ENCODE measurements around the gene GCNA.

GCNA gene

GRCh38 chrX:71618303-71618721 lies 40.1 kb downstream of the GCNA start, which contains the start of gene CXCR3:
TSS of gene CXCR3 (minus strand) at chrX:71618511. CDS start at chrX:71618449, 62 bp downstream.
- H3K9me3 ChIP-seq (replicated peaks; ENCODE audit: low read length) = no peaks in the 10 kb centered on the region
- no peaks in the 10 kb centered on the region for H3K27me3 ChIP-seq (ENCODE audit: control insufficient read depth, insufficient read depth, low read length)
- no peak within 1 kb of the TSS for H3K4me3 ChIP-seq (ENCODE audit: low read length)
- H3K4me1 ChIP-seq (ENCODE audit: control insufficient read depth, insufficient read depth, low read length) = peaks cover 10% of the 10 kb centered on the region
- peaks cover 7% of the 10 kb centered on the region for H3K36me3 ChIP-seq (ENCODE audit: insufficient read depth, low read length)
- no peak within 1 kb of the TSS for H3K9ac ChIP-seq (ENCODE audit: low read depth, low read length)
- H3K4me2 ChIP-seq (ENCODE audit: low read length) = no peak within 1 kb of the TSS

- H3K27me3 ChIP-seq (ENCODE audit: control insufficient read depth, insufficient read depth, low read length) = no peaks in the 10 kb centered on the region
- H3K4me3 ChIP-seq (ENCODE audit: low read length) = no peak overlapping the region
- peaks cover 10% of the 10 kb centered on the region for H3K4me1 ChIP-seq (ENCODE audit: control insufficient read depth, insufficient read depth, low read length)
- H3K36me3 ChIP-seq (ENCODE audit: insufficient read depth, low read length) = peaks cover 7% of the 10 kb centered on the region
- no peak overlapping the region for H3K4me2 ChIP-seq (ENCODE audit: low read length)
- no peaks in the 10 kb centered on the region for H3K9me3 ChIP-seq (replicated peaks; ENCODE audit: low read length)
- H3K9ac ChIP-seq (ENCODE audit: low read depth, low read length) = no peak overlapping the region
Observed at GRCh38 chrX:71618787-71619186, 40.5 kb downstream of the GCNA start.

- no peak overlapping the region for H3K4me2 ChIP-seq (ENCODE audit: low read length)
- no peak overlapping the region for H3K4me3 ChIP-seq (ENCODE audit: low read length)
- H3K9ac ChIP-seq (ENCODE audit: low read depth, low read length) = no peak overlapping the region
- peaks cover 7% of the 10 kb centered on the region for H3K36me3 ChIP-seq (ENCODE audit: insufficient read depth, low read length)
- H3K4me1 ChIP-seq (ENCODE audit: control insufficient read depth, insufficient read depth, low read length) = peaks cover 10% of the 10 kb centered on the region
- no peaks in the 10 kb centered on the region for H3K9me3 ChIP-seq (replicated peaks; ENCODE audit: low read length)
- no peaks in the 10 kb centered on the region for H3K27me3 ChIP-seq (ENCODE audit: control insufficient read depth, insufficient read depth, low read length)
Observed at GRCh38 chrX:71619193-71619592, 41.0 kb downstream of the GCNA start.

GRCh38 chrX:71619986-71620385 lies 41.7 kb downstream of the GCNA start:
- Histone ChIP-seq H3K9me3 (replicated peaks; ENCODE audit: low read length) (no peaks in the 10 kb centered on the region), H3K9ac (ENCODE audit: low read depth, low read length) (no peak overlapping the region)

DNA sequence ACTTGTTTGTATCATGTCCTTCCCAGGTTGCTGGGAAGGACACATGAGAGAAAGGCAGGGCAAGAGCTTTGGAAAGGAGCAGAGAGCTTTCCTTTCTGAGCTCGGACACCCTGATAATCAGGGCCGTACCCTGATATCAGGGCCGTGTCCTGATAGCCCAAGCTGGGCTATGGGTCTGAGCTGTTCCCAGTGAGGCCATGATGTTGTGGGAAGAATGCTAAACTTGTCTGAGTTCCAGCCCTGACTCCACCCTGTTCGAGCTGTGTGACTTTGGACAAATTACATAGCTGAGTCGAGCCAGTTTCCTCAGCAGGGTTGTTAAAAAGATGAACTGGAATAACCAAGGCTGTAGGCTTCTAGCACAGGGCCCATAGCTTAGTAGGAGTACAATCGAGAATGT lies 43.4 kb downstream of the GCNA start:
- H3K27me3 ChIP-seq (ENCODE audit: control insufficient read depth, insufficient read depth, low read length) = no peaks in the 10 kb centered on the region
- peaks cover 10% of the 10 kb centered on the region for H3K4me1 ChIP-seq (ENCODE audit: control insufficient read depth, insufficient read depth, low read length)
- no peak overlapping the region for H3K4me3 ChIP-seq (ENCODE audit: low read length)
- no peak overlapping the region for H3K4me2 ChIP-seq (ENCODE audit: low read length)
- no peak overlapping the region for H3K9ac ChIP-seq (ENCODE audit: low read depth, low read length)
- H3K36me3 ChIP-seq (ENCODE audit: insufficient read depth, low read length) = no peaks in the 10 kb centered on the region
- no peaks in the 10 kb centered on the region for H3K9me3 ChIP-seq (replicated peaks; ENCODE audit: low read length)

More at GRCh38 chrX:71619986-71620385, 41.7 kb downstream of the GCNA start:
- Histone ChIP-seq H3K36me3 (ENCODE audit: insufficient read depth, low read length) (peaks cover 2% of the 10 kb centered on the region), H3K4me1 (ENCODE audit: control insufficient read depth, insufficient read depth, low read length) (peaks cover 10% of the 10 kb centered on the region), H3K4me3 (ENCODE audit: low read length) (no peak overlapping the region), H3K27me3 (ENCODE audit: control insufficient read depth, insufficient read depth, low read length) (no peaks in the 10 kb centered on the region), H3K4me2 (ENCODE audit: low read length) (no peak overlapping the region)

DNA sequence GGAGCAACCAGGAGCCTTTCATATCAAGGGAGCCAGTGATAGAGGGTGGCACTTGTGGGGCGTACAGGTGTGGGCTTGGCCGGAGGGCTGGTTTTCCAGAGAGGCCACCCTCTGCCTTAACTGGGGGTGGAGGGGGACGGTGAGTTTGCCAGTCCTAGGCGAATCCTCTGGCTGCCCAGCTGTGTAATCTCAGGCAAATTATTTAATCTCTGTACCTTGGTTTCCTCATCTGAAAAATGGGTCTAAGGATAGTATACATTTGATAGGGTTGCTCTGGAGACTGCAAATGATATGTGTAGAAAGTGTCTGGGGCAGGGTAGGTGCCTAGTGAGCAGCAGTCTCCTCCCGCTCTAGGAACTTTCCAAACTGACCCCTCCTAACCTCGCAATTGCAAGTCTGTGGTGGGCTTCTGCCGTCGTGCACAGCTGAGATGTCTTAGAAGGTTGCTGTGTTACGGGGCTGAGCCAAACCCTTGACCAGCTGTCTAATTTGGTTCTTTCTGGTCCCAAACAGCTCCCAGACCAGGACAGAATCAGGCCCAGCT lies 43.9 kb downstream of the GCNA start:
- no peaks in the 10 kb centered on the region for H3K36me3 ChIP-seq (ENCODE audit: insufficient read depth, low read length)
- H3K4me3 ChIP-seq (ENCODE audit: low read length) = no peak overlapping the region
- H3K9me3 ChIP-seq (replicated peaks; ENCODE audit: low read length) = no peaks in the 10 kb centered on the region
- no peak overlapping the region for H3K4me2 ChIP-seq (ENCODE audit: low read length)
- H3K27me3 ChIP-seq (ENCODE audit: control insufficient read depth, insufficient read depth, low read length) = no peaks in the 10 kb centered on the region
- H3K9ac ChIP-seq (ENCODE audit: low read depth, low read length) = no peak overlapping the region
- H3K4me1 ChIP-seq (ENCODE audit: control insufficient read depth, insufficient read depth, low read length) = peaks cover 10% of the 10 kb centered on the region

GRCh38 chrX:71622576-71623450 lies 44.6 kb downstream of the GCNA start:
- peaks cover 10% of the 10 kb centered on the region for H3K4me1 ChIP-seq (ENCODE audit: control insufficient read depth, insufficient read depth, low read length)
- peak overlapping the region; percentile 64 for H3K9ac ChIP-seq (ENCODE audit: low read depth, low read length)
- H3K9me3 ChIP-seq (replicated peaks; ENCODE audit: low read length) = no peaks in the 10 kb centered on the region
- no peaks in the 10 kb centered on the region for H3K27me3 ChIP-seq (ENCODE audit: control insufficient read depth, insufficient read depth, low read length)
- no peak overlapping the region for H3K4me2 ChIP-seq (ENCODE audit: low read length)
- no peaks in the 10 kb centered on the region for H3K36me3 ChIP-seq (ENCODE audit: insufficient read depth, low read length)
- H3K4me3 ChIP-seq (ENCODE audit: low read length) = no peak overlapping the region

- Histone ChIP-seq H3K4me2 (ENCODE audit: low read length) (no peak overlapping the region), H3K36me3 (ENCODE audit: insufficient read depth, low read length) (no peaks in the 10 kb centered on the region), H3K27me3 (ENCODE audit: control insufficient read depth, insufficient read depth, low read length) (no peaks in the 10 kb centered on the region), H3K4me1 (ENCODE audit: control insufficient read depth, insufficient read depth, low read length) (peaks cover 10% of the 10 kb centered on the region), H3K4me3 (ENCODE audit: low read length) (no peak overlapping the region), H3K9me3 (replicated peaks; ENCODE audit: low read length) (no peaks in the 10 kb centered on the region), H3K9ac (ENCODE audit: low read depth, low read length) (no peak overlapping the region)
Observed at GRCh38 chrX:71623714-71624113, 45.5 kb downstream of the GCNA start.

DNA sequence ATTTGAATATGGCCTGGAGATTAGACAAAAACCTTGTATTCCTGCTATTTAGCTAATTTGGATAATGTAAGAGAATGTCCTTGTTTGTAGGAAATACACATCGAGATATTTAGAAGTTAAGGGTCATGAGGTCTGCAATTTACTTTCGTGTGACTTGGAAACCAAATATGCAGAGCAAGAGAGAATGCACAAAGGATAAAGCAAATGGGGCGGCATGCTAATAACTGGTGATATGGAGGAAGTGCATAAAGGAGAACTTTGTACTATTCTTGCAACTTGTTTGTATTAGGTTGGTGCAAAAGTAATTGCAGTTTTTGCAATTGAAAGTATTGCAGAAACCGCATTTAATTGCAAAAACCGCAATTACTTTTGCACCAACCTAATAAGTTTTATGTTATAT lies 47.2 kb downstream of the GCNA start:
- Histone ChIP-seq H3K4me3 (ENCODE audit: low read length) (no peak overlapping the region), H3K36me3 (ENCODE audit: insufficient read depth, low read length) (no peaks in the 10 kb centered on the region), H3K4me1 (ENCODE audit: control insufficient read depth, insufficient read depth, low read length) (peaks cover 10% of the 10 kb centered on the region), H3K9ac (ENCODE audit: low read depth, low read length) (no peak overlapping the region), H3K4me2 (ENCODE audit: low read length) (no peak overlapping the region), H3K27me3 (ENCODE audit: control insufficient read depth, insufficient read depth, low read length) (no peaks in the 10 kb centered on the region), H3K9me3 (replicated peaks; ENCODE audit: low read length) (no peaks in the 10 kb centered on the region)

- Histone ChIP-seq H3K4me1 (ENCODE audit: control insufficient read depth, insufficient read depth, low read length) (peaks cover 10% of the 10 kb centered on the region), H3K4me2 (ENCODE audit: low read length) (no peak overlapping the region), H3K36me3 (ENCODE audit: insufficient read depth, low read length) (no peaks in the 10 kb centered on the region), H3K27me3 (ENCODE audit: control insufficient read depth, insufficient read depth, low read length) (no peaks in the 10 kb centered on the region), H3K4me3 (ENCODE audit: low read length) (no peak overlapping the region), H3K9me3 (replicated peaks; ENCODE audit: low read length) (no peaks in the 10 kb centered on the region), H3K9ac (ENCODE audit: low read depth, low read length) (no peak overlapping the region)
Observed at GRCh38 chrX:71626576-71626975, 48.3 kb downstream of the GCNA start.

GRCh38 chrX:71627588-71628404 lies 49.6 kb downstream of the GCNA start:
- Histone ChIP-seq H3K4me1 (ENCODE audit: control insufficient read depth, insufficient read depth, low read length) (peaks cover 4% of the 10 kb centered on the region), H3K9me3 (replicated peaks; ENCODE audit: low read length) (no peaks in the 10 kb centered on the region), H3K9ac (ENCODE audit: low read depth, low read length) (no peak overlapping the region), H3K4me2 (ENCODE audit: low read length) (no peak overlapping the region), H3K36me3 (ENCODE audit: insufficient read depth, low read length) (no peaks in the 10 kb centered on the region), H3K4me3 (ENCODE audit: low read length) (no peak overlapping the region), H3K27me3 (ENCODE audit: control insufficient read depth, insufficient read depth, low read length) (no peaks in the 10 kb centered on the region)
